Measurements from ENCODE around the gene NOMO2. TPM values are rescaled to one million over a fixed set of nuclear protein-coding genes. Genes with fewer than 3 reads are reported as not detected.
"Not testable (repeated sequence)": the region's sequence is repeated elsewhere in the genome, so short reads cannot be mapped to it uniquely, and the experiment has no call there.

NOMO2 gene, protein sequence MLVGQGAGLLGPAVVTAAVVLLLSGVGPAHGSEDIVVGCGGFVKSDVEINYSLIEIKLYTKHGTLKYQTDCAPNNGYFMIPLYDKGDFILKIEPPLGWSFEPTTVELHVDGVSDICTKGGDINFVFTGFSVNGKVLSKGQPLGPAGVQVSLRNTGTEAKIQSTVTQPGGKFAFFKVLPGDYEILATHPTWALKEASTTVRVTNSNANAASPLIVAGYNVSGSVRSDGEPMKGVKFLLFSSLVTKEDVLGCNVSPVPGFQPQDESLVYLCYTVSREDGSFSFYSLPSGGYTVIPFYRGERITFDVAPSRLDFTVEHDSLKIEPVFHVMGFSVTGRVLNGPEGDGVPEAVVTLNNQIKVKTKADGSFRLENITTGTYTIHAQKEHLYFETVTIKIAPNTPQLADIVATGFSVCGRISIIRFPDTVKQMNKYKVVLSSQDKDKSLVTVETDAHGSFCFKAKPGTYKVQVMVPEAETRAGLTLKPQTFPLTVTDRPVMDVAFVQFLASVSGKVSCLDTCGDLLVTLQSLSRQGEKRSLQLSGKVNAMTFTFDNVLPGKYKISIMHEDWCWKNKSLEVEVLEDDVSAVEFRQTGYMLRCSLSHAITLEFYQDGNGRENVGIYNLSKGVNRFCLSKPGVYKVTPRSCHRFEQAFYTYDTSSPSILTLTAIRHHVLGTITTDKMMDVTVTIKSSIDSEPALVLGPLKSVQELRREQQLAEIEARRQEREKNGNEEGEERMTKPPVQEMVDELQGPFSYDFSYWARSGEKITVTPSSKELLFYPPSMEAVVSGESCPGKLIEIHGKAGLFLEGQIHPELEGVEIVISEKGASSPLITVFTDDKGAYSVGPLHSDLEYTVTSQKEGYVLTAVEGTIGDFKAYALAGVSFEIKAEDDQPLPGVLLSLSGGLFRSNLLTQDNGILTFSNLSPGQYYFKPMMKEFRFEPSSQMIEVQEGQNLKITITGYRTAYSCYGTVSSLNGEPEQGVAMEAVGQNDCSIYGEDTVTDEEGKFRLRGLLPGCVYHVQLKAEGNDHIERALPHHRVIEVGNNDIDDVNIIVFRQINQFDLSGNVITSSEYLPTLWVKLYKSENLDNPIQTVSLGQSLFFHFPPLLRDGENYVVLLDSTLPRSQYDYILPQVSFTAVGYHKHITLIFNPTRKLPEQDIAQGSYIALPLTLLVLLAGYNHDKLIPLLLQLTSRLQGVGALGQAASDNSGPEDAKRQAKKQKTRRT
- 125 TPM for total RNA-seq

GRCh38 chr16:18561727-18562314, at the start of gene NOMO2:
Gene NOMO2, minus strand, starts transcription at chr16:18562097. Its CDS starts 57 bp downstream, at chr16:18562040.
- not testable (repeated sequence) for DNase-seq (ENCODE audit: low spot score in 2 of 2); FAIRE-seq

- not testable (repeated sequence) for FAIRE-seq; DNase-seq (ENCODE audit: low spot score in 2 of 2)
Measured at GRCh38 chr16:18610147-18610803, 48.4 kb upstream of the NOMO2 start.

DNA sequence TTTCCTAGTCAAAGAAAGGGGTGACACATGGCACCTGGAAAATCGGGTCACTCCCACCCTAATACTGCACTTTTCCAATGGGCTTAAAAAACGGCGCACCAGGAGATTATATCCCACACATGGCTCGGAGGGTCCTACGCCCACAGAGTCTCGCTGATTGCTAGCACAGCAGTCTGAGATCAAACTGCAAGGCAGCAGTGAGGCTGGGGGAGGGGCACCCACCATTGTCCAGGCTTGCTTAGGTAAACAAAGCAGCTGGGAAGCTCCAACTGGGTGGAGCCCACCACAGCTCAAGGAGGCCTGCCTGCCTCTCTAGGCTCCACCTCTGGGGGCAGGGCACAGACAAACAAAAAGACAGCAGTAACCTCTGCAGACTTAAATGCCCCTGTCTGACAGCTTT, 46.4 kb upstream of the NOMO2 start:
- DNase-seq (ENCODE audit: low spot score in 2 of 2); FAIRE-seq: not testable (repeated sequence)

DNA sequence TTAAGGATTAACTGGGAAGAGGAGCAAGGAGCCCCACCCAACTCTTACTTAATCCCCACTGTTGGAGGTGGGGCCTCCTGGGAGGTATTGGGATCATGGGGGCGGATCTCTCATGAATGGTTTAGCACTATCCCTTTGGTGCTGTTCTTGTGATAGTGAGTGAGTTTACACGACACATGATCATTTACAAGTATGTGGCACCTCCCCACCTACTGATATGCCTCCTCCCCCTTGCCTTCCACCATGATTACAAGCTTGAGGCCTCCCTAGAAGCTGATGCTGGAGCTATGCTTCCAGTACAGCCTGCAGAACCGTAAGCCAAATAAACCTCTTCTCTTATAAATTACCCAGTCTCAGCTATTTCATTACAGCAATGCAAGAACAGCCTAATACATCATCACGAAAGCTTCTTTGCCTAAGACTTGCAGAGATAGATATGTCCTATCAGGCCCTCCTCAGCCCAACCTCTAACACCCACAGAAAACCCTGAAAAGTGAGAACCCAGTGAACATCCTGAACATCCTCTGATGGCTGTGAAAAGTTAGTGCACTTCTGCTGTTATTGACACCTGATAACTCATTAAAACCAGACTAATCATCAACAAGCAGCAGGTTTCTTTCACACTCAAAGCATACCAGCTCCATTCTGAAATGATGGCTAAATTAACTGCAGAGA, 41.8 kb upstream of the NOMO2 start:
- not testable (repeated sequence) for FAIRE-seq; DNase-seq (ENCODE audit: low spot score in 2 of 2)

- FAIRE-seq; DNase-seq (ENCODE audit: low spot score in 2 of 2): not testable (repeated sequence)
Measured at GRCh38 chr16:18598582-18598981, 36.7 kb upstream of the NOMO2 start.

DNA sequence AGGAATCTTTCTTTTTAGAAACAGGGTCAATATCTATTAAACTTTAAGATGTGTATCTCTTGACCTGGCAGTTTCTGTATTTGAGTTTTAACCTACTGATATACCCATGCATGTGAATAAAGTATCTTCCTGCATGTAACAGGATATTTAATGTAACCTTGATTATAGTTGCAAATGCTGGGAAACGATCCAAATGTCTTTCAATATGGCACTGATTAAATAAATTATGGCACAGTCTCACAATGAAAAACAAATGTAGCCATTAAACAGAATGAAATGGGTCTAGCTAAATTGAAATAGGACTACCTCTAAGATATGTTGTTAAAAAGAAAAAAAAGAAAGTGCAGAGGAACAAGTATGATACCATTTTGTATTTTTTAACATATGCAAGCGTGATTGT, 35.8 kb upstream of the NOMO2 start:
- not testable (repeated sequence) for FAIRE-seq; DNase-seq (ENCODE audit: low spot score in 2 of 2)

- DNase-seq (ENCODE audit: low spot score in 2 of 2); FAIRE-seq: not testable (repeated sequence)
Measured at GRCh38 chr16:18597319-18597718, 35.4 kb upstream of the NOMO2 start.

GRCh38 chr16:18595796-18596195, 33.9 kb upstream of the NOMO2 start:
- DNase-seq (ENCODE audit: low spot score in 2 of 2); FAIRE-seq: not testable (repeated sequence)

GRCh38 chr16:18594880-18595279, 33.0 kb upstream of the NOMO2 start:
- not testable (repeated sequence) for DNase-seq (ENCODE audit: low spot score in 2 of 2); FAIRE-seq

GRCh38 chr16:18593904-18594303, 32.0 kb upstream of the NOMO2 start:
- FAIRE-seq; DNase-seq (ENCODE audit: low spot score in 2 of 2): not testable (repeated sequence)

DNA sequence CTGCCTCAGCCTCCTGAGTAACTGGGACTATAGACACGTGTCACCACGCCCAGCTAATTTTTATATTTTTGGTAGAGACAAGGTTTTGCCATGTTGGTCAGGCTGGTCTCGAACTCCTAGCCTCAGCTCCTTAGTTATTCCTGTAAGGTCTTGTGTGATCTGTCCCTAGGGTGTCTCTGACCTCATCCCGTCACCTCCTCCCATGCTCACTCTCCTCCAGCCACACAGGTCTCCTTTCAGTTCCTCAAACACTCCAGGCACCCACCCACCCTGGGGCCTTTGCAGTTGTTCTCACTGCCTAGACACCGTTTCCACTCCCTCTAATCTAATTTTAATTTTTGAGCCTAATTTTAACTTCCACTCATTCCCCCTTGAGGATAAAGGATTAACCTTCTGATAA, 31.1 kb upstream of the NOMO2 start:
- DNase-seq (ENCODE audit: low spot score in 2 of 2); FAIRE-seq: not testable (repeated sequence)

DNA sequence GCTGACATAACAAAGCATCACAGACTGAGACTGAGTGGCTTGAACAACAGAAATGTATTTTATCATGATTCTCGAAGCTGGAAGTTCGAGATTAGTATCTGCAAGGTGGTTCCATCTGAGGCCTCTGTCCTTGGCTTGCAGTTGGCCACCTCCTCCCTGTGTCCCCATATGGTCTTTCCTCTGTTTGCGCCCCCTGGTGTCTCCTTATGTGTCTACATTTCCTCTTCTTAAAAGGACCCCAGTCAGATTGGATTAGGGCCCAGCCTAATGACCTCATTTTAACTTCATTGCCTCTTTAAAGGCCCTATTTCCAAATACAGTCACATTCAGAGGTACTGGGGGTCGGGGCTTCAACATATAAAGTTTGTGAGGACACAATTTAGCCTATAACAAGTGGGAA, 30.0 kb upstream of the NOMO2 start:
- not testable (repeated sequence) for FAIRE-seq; DNase-seq (ENCODE audit: low spot score in 2 of 2)

DNA sequence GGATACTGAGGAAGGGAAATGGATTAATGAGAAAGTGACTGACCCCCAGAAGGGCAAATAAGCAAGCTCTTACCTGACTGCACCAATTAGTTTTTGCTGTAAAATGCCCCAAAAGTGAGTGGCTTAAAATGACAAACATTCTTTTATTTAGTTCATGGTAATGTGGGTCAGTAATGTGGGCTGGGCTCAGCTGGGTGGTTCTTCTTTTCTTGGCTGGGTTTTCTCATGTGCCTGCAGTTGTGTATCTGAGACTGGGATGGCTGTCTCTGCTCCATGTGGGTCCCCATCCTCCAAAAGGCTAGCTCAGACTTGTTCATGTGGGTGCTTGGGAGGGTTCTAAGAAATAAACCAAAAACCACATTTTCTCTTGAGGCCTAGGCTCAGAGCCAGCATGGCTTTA, 29.5 kb upstream of the NOMO2 start:
- not testable (repeated sequence) for FAIRE-seq; DNase-seq (ENCODE audit: low spot score in 2 of 2)

DNA sequence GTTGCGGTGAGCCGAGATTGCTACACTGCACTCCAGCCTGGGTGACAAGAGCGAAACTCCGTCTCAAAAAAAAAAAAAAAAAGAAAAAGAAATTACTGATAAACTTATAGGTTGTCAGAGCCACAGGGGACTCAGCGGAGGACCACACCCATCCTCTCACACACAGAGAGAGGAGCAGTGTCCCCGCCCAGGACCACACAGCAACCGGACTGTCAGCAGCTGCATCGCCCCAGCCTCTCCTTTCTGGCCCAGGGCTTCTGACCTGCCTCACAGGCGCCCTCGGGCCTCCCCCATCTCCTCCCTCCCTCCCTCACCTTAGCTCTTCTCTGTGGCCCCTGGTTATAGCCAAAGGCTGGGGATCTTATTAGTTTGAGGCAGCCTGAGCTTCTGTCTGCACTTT, 27.9 kb upstream of the NOMO2 start:
- not testable (repeated sequence) for DNase-seq (ENCODE audit: low spot score in 2 of 2); FAIRE-seq

DNA sequence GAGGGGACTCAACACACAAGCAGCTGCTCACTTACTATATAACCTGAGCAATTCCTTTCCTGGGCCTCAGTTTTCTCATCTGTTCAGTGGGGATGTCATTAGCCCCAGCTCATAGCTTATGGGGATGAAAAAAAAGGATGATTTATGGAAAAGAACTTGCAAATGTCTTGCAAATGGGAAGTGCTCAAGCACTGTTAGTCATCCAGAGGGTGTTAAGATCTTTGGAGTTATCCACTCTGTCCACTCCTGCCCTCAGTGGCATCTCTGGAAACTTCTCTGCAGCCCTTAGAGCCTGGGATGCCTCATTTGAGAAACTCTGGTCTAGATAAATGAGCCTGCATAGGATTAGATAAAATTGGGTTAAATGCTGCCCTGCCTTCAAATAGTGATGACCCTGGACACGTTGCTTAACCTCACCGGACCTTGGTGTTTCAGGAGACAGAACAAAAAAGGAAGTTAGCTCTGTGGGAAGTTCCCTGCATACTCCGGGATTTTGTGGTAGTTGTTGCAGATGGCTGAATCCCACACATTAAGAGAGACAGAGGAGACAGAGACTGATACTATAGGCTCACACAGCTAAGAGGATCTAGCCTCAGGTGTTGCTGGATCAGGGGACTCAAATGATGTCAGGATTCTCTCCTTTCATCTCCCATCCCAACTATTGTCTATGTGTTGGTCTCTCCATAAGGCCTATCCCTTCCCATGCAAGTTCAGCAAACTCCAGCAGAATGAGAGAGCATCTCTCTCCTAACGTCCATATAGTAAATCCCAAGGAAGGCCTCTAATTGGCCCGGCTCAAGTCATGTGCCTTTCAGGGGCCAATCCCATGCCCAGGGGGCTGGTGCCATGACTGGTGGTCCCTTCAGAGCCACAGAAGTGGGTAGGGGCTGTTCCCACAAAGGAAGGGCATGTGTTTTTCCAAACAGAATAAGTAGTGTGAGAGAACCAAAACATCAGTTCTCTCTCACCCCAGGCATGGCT, 25.0 kb upstream of the NOMO2 start:
- not testable (repeated sequence) for FAIRE-seq

GRCh38 chr16:18585789-18586188, 23.9 kb upstream of the NOMO2 start:
- not testable (repeated sequence) for FAIRE-seq; DNase-seq (ENCODE audit: low spot score in 2 of 2)

More for the DNA sequence above, 25.0 kb upstream of the NOMO2 start:
- not testable (repeated sequence) for DNase-seq (ENCODE audit: low spot score in 2 of 2)

DNA sequence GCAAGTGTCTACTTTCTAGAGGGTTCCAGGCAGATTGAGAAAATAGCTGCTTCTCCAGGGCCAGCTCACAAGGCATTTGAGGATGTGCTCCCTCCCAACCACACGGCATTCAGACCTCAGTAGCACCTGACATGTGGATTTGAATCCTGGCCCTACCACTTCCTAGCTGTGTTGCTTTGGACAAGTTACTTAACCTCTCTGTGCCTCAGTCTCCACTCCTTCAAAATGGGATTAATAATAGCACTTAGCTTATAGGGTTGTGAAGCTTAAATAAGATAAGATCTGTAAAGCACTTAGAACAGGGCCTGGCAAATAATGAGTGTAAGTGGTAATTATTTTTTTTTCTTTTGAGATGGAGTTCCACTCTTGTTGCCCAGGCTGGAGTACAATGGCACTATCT, 21.0 kb upstream of the NOMO2 start:
- DNase-seq (ENCODE audit: low spot score in 2 of 2), result no peak
- FAIRE-seq, result no peak
